ENCODE measurements around the gene LINC00632.
"Not testable (repeated sequence)": the region's sequence is repeated elsewhere in the genome, so short reads cannot be mapped to it uniquely, and the experiment has no call there.

Gene LINC00632

DNA sequence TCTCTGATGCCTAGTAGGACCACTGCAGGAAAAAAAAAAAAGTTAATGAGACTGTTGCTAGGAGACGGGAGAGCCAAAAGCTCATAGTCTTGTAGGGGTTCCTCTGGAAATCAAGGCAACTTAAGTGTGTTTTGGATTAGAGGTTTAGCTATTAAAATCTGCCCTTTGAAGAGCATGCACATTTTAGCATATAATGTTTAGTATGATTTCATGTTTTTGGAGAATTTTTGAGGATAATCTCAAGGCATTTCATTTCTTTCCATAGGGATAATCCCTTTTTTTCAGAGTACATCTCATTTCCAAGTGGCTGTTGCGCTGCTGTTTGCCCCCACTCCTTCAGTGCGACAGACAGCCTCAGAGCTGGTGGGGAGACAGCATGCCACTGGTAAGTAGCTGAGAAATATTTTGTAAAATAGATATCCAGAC lies at the start of gene LINC00632:
TSS of gene LINC00632 (plus strand) at position 339 of the 426 bp plus-strand sequence.
- DNase-seq (ENCODE audit: low read depth in 2 of 2): no peak

- no peak for DNase-seq (ENCODE audit: low read depth in 2 of 2)
Measured at GRCh38 chrX:140661643-140662042, 47.9 kb upstream of the LINC00632 start.

DNA sequence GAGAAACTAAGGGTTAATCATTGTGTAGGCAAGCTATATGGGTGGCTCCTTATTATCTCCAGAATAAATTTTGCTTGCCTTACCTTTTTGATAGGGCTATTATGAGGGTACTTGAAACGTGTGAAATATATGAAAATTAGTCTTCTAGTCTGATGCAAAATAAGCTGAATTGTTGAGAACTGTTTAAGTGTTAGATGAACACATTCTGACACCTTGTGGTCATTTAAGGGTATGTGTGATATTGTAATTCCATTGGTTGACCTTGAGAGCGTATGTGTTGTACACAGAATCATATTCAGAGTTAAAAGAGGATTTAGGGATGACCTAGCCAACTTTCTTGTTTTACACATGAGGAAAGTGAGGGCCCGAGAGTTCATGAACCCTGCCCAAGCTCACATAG lies 44.6 kb upstream of the LINC00632 start:
- DNase-seq (ENCODE audit: low read depth in 2 of 2): no peak

- DNase-seq (ENCODE audit: low read depth in 2 of 2): no peak
Measured at GRCh38 chrX:140672840-140673731, 36.5 kb upstream of the LINC00632 start.

- DNase-seq (ENCODE audit: low read depth in 2 of 2): no peak
Measured at GRCh38 chrX:140687706-140688105, 21.9 kb upstream of the LINC00632 start.

DNA sequence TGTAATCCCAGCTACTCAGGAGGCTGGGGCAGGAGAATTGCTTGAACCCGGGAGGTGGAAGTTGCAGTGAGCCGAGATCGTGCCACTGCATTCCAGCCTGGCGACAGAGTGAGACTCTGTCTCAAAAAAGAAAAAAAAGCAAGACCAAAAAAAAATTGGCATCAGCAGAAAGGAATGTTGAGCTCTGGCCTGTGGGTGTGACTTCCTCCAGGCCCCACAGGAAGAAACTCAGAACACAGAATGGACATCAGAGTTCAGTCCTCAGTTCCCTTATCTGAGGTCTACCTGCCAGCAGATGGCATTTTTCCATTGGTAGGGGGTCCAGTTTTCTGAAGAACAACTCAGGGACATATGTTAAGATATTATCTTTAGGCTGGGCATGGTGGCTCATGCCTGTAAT lies 18.0 kb upstream of the LINC00632 start:
- not testable (repeated sequence) for DNase-seq (ENCODE audit: low read depth in 2 of 2)

DNA sequence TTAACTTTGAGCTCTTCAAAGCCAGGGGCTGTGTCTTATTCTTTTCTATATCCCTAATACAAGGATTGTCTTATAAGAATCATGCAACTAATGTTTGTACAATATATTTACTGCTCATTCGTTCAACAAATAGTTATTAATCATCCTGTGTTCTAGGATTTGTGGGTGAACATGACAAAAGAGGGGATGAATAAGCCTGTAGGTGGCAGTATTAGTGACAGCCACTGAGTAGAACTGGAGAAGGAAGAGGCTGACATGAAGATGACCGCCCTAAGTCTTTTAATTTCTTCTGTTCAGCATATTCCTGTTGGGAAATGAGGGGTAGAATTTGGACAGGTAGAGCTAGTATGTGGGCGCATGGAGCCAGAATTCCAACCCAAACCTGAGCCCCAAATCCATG lies 11.9 kb upstream of the LINC00632 start:
- DNase-seq (ENCODE audit: low read depth in 2 of 2): no peak

- DNase-seq (ENCODE audit: low read depth in 2 of 2): no peak
Measured at GRCh38 chrX:140701480-140701879, 8.1 kb upstream of the LINC00632 start.

DNA sequence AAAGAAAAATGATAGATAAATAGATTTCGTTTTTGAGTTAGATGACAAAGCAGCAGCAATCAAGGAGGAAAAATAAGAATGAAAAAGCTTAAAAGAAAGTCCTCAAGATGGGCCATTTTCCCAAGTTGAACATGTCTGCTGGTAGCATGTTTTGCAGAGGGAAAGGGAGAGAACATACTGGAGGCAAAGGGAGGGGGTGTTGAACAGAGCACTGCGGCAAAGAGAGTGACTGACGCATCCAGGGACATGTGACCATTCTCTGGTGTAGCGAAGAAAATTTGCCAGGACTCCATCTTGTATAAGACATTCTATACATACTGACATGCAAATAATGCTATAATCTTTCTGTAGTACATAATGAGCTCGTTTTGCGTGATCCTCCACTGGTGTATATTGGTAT lies 1.2 kb downstream of the LINC00632 start:
- DNase-seq (ENCODE audit: low read depth in 2 of 2): no peak

GRCh38 chrX:140711894-140712293 lies 2.3 kb downstream of the LINC00632 start:
- DNase-seq (ENCODE audit: low read depth in 2 of 2): no peak

DNA sequence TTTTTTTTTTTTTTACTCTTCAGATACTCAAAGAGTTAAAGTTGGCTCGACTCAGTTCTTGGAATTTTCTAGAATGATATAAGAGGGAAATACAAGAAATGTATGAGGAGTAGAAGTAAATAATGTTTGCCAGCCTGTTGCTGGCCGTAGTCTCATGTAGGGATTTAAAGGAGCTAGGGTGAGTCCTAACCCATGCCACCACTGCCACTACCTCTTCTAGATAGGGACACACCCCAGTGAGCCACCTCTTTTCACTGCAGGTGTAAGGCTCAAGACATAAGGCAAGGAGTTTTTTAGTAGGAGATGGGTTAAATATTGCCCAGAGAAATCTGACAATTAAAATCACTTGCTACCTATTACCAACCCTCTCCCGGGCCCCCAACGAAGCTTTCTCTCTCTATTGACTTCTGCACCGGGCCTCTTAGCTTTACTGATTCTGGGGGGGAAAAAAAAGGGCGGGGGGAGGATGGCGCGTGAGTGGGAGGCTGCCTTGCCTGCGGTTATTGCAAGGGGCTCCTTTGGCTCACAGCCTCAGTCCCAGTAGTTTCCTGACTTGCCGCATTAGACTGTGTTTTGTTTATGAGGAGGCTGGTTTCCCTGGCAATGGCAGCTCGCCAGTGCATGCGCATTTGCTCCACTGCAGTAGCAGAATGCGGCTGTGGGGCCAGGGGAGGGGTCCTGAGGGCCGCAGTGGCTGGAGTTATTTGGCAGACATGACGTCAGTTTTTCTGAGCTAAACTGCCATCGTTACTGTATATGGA lies 3.0 kb downstream of the LINC00632 start:
- peak in 1 of 2 donors; percentile 1 for DNase-seq (ENCODE audit: low read depth in 2 of 2)

DNA sequence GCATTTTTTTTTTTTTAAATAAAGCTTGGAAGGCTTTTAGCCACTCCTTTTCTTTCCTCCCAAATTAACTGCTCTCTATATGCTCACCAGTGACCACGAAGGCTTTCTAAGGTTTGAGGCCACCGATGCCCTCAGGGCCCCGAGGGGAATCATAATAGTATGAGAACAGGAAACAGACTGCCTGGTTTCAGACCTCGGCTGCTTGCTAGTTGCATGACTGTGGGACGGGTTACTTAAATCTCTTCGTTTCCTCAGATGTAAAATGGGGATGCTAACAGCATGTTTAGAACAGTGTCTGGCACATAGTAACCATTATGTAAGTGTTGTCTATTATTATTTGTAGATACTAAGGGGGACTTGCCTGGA lies 3.6 kb downstream of the LINC00632 start:
- no peak for DNase-seq (ENCODE audit: low read depth in 2 of 2)

DNA sequence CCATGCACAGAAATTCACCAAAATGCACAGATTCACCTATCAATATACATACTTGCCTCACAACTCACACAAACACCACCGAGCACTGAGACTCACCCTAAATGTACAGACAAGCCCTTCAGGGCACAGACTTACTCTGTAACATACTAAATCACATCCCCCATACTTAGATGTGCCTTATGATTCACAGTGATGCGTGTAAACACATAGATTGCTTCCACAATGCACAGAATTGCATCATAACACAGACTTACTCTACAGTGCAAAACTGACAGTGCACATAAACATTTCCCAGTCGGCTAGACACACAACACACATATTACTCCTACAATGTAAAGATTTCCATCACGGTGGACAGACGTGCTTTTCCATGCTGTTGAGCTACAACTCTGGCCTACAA lies 6.2 kb downstream of the LINC00632 start:
- no peak for DNase-seq (ENCODE audit: low read depth in 2 of 2)

DNA sequence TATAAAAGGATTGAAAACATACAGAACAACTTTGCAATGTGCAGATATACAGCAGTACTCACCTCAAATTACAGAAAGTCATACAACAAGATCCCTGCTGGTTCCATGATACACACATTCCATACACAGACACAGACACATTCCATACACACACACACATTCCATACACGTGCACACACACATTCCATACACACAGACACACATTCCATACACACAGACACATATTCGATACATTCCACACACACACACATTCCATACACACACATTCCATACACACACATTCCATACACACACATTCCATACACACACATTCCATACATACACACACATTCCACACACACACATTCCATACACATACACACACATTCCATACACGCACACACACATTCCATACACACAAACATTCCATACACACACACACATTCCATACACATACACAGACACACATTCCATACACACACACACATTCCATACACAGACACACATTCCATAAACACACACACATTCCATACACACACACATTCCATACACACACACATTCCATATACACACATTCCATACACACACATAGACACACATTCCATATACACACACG lies 13.7 kb downstream of the LINC00632 start:
- no peak for DNase-seq (ENCODE audit: low read depth in 2 of 2)

- no peak for DNase-seq (ENCODE audit: low read depth in 2 of 2)
Measured at GRCh38 chrX:140724309-140724708, 14.8 kb downstream of the LINC00632 start.

DNA sequence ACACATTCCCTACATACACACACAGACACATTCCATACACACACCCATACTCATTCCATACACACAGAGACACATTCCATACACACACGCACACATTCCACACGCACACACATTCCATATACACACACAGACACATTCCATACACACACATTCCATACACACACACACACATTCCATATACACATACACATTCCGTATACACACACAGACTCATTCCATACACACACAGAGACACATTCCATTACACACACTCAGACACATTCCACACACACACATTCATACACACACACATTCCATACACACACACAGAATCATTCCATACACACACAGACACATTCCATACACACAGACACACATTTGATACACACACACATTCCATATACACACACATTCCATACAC lies 15.2 kb downstream of the LINC00632 start:
- no peak for DNase-seq (ENCODE audit: low read depth in 2 of 2)

DNA sequence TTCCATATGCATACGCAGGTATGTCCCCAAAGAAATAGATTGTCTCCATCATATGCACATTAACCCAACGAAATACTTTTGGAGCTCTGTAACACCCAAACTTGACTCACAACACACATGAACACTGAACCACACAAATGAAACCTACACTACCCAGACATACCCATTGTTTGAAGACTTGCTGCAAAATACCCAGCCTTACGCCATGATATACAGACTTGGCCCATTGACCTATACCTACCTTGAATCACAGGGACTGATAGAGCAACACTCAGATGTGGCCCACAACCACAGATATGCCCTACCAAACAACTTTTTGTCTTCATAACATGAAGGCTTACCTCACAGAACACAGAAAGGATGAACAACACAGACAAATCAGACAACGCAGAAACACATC lies 15.9 kb downstream of the LINC00632 start:
- DNase-seq (ENCODE audit: low read depth in 2 of 2): no peak

- no peak for DNase-seq (ENCODE audit: low read depth in 2 of 2)
Measured at GRCh38 chrX:140733766-140734342, 24.3 kb downstream of the LINC00632 start.

DNA sequence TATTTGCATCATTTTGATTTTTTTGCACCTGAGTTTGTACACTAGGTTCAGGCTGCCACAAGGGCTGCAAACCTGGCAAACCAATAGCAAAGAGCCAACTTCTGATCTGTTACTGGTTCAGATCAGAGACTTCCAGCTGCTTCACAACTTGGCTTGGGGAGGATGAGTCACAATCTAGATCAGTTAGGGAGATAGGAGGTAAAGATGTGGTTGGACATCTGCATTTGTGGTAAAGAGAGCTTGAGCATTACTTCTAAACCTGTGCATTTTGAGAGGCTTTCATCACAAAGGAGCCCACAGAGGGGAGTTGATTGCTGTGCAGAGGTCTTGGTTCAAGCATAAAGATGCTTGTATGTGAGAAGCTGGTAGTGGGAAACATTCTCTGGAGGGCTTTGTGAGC lies 34.5 kb downstream of the LINC00632 start:
- no peak for DNase-seq (ENCODE audit: low read depth in 2 of 2)

GRCh38 chrX:140756941-140757340 lies 47.4 kb downstream of the LINC00632 start:
- no peak for DNase-seq (ENCODE audit: low read depth in 2 of 2)

DNA sequence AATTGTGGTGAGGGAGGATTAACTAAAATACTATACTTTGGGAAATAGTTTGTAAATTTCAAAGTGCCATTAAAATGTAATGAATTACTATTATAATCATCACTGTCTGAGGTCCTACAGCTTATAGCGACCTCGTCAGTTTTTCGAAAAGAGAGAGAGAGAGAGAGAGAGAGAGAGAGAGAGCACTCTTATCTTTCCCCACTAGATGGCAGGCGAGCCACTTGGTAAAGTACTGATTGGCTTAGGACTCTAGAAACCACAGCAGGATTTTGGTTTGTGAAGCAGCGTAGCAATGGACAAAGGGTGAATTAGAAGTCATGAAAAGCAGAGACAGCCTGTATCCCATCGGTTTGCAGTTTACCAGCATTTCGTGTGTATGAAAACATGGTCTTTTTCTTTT lies 52.5 kb downstream of the LINC00632 start:
- DNase-seq (ENCODE audit: low read depth in 2 of 2): no peak

DNA sequence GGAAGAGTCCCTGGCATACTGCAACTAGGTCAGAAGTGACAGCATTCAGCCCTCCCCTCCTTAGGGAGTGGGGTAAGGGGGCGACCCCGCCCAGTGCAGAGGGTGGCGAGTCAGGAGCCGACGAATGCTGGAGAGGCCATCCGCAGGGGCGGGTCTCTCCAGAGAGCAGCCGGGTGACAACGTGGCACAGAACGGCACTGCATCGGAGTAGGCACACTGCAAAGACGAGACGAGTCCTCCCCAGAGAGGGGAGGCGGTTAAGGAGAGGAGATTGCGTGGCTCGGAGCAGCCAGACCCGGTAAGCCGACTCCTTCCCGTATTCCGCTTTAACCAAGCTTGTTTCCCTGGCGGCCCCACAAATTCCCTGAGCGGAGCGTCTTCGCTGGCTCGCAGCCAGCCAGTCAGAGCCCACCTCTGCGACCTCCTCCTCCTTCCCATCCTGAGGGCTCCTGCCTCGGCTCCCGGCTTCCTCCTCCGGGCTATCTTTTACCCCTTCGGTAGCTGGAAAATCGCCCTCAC lies 54.9 kb downstream of the LINC00632 start:
- no peak for DNase-seq (ENCODE audit: low read depth in 2 of 2)

Data from stimulated activated CD8-positive, alpha-beta memory T cell treated with anti-CD3 and anti-CD28 coated beads, Interleukin-2, amount 100 ng/mL, for 48 hours (primary cell).